GM18868 (cell line): ENCODE data around the gene SPOCK3.
"Not testable (repeated sequence)": the region's sequence is repeated elsewhere in the genome, so short reads cannot be mapped to it uniquely, and the experiment has no call there.

Experiments
- ATAC-seq: cut with Tn5 transposase; IDR thresholded peaks from one replicate; pipeline ENCODE4 v1.9.1; 2021; ENCODE audit warnings: mild to moderate bottlenecking, moderate library complexity; ENCODE audit not compliant: unreplicated experiment

SPOCK3 gene

GRCh38 chr4:166827629-166828028 is 406.7 kb downstream of the SPOCK3 start:
- no peak for ATAC-seq

DNA sequence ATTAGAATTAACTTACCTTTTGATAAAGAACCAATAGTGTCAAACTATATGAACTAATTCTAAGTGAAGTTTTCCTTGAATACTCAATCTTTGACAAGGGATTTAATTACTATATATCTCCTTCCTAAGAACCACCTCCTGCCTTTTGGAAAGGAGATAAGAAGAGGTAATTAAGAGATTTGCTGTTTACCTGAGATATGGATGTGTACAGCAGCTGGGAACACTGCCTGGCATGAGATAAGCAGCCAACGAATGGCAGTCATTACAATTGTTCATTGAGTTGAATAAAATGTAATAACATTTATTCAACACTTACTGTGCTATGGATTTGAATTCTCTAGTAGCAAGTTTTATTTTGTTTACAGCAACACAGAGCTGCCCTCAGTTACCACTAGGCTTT is 407.1 kb downstream of the SPOCK3 start:
- ATAC-seq, result no peak

- no peak for ATAC-seq
These were observed 410.4 kb downstream of the SPOCK3 start for GRCh38 chr4:166823848-166824247.

DNA sequence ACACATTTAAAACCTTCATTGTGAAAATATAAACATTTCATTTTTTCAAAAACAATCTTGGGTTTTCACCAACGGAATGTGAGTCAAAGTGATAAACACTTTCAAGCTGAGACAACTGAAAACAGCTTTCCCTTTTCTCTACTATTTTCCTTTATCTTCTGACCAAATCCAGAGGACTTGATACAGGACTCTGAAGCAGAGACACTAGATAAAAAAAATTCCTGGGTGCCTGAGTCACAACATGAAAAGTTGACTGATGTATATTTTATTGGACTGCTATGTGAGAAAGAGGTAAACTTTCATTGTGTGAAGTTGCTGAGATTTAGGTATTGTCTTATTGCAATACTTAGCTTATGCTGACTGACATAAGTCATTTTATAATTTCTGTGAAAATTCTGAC is 411.2 kb downstream of the SPOCK3 start:
- no peak for ATAC-seq

DNA sequence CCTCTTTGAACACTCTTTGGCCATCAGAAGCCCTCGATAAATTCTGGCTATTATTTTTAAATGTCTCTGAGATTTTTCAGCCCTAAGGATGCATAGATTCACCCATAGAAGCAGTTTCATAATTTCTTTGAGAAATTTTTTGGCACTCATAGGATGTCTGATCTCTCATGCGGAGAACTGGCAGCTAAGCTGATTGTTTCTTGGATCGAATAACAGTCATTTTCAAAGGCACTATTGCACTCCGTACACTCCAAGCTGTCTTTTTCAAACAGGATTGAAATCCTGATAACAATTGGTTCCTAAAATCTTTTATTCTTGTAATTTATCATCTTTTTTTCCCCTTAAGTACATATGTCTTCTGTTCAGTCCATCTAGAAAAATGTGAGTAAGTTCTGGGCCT is 411.9 kb downstream of the SPOCK3 start:
- ATAC-seq, result no peak

- no peak for ATAC-seq
These were observed 417.4 kb downstream of the SPOCK3 start for GRCh38 chr4:166816890-166817289.

- no peak for ATAC-seq
These were observed 425.9 kb downstream of the SPOCK3 start for GRCh38 chr4:166808380-166808779.

- ATAC-seq, result no peak
These were observed 431.9 kb downstream of the SPOCK3 start for GRCh38 chr4:166802346-166802745.

GRCh38 chr4:166798126-166798525 is 436.2 kb downstream of the SPOCK3 start:
- no peak for ATAC-seq

DNA sequence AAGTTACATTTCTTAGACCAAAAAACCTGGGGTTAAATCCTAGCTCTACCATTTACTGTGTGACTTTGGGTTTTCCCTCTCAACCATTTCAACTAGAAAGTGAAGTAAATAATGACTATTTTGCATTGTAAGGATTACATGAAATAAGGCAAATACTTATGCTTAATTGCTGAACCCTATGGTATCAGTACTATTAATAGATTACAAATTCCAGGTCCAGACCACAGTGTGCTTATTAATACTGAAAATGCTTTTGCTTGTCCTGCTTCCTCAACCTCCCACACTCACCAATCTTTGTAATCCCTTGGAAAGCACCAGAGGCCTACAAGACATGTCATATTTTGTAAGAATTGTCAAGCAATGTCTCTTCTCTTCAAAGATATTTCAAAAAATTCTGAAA is 456.5 kb downstream of the SPOCK3 start:
- no peak for ATAC-seq

GRCh38 chr4:166763018-166763417 is 471.3 kb downstream of the SPOCK3 start:
- ATAC-seq, result no peak

GRCh38 chr4:166741742-166742141 is 492.6 kb downstream of the SPOCK3 start:
- ATAC-seq, result no peak

- ATAC-seq, result not testable (repeated sequence)
These were observed 495.1 kb downstream of the SPOCK3 start for GRCh38 chr4:166739215-166739614.

GRCh38 chr4:166737430-166737829 is 496.9 kb downstream of the SPOCK3 start:
- ATAC-seq, result no peak

DNA sequence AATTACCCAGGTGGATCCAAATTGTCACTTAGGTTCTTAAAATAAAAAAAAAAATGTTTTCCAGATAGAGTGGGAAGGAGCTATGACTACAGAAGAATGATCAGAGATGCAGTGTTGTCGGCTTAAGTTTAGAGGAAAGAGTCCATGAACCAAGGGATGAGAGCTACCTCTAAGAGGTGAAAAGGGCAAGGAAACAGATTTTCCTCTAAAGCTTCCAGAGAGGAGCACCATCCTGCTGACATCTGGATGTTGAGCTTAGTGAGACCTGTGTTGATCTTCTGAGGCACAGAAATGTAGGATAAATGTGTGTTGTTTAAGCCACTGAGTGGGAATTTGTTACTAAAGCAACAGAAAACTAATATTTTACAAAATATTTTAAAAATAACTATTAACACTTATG is 498.7 kb downstream of the SPOCK3 start:
- no peak for ATAC-seq

- no peak for ATAC-seq
These were observed 499.5 kb downstream of the SPOCK3 start for GRCh38 chr4:166734797-166735196.

- no peak for ATAC-seq
These were observed 500.6 kb downstream of the SPOCK3 start for GRCh38 chr4:166733686-166734085.

DNA sequence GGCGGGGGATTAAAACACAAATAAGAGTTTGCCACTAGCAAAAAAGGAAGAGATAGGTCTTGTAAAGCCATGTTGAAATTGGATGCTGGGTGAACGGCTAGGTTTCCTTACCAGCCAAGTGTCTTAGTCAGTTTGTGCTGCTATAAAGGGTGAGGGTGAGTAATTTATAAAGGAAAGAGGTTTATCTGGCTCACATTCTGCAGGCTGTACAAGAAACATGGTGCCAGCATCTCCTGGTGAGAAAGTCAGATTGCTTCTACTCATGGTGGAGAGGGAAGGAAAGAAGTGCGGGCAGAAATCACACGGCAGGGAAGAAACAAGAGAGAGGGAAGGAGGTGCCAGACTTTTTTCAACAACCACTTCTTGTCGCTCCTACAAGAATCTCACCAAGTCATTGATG is 507.5 kb downstream of the SPOCK3 start:
- no peak for ATAC-seq

- no peak for ATAC-seq
These were observed 509.9 kb downstream of the SPOCK3 start for GRCh38 chr4:166724369-166724768.

- no peak for ATAC-seq
These were observed 510.7 kb downstream of the SPOCK3 start for GRCh38 chr4:166723532-166724140.

GRCh38 chr4:166715748-166716713 is 518.3 kb downstream of the SPOCK3 start:
- ATAC-seq, result not testable (repeated sequence)

DNA sequence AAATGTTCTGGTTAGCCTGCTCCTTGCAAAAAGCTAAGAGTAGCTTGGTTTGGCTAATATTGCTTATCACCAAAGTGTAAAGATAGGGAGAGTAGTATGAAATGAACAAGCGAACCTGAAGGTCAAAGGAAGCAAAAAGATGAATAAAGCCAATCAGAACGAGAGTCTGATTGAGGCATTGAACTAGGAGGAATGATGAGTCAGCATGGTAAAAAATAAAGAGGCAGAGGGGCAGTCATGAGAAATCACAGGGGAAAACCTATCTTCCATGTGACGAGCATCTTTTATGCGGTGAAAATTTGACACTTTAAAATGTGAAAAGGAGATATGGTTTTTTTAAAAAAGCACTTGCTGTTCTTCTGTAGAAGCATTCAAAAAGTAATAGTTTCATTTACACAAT is 533.7 kb downstream of the SPOCK3 start:
- no peak for ATAC-seq
